ENCODE results near the gene CKLF.
"Not testable (repeated sequence)": the region's sequence is repeated elsewhere in the genome, so short reads cannot be mapped to it uniquely, and the experiment has no call there.

The CKLF gene

GRCh38 chr16:66543541-66543940 is 8.8 kb upstream of the CKLF start:
- no peak for DNase-seq (ENCODE audit: low read depth)

- no peak for DNase-seq (ENCODE audit: low read depth)
Observed at GRCh38 chr16:66544016-66544757, 8.2 kb upstream of the CKLF start.

GRCh38 chr16:66547101-66547989 is 5.0 kb upstream of the CKLF start:
- no peak for DNase-seq (ENCODE audit: low read depth)

- no peak for DNase-seq (ENCODE audit: low read depth)
Observed at GRCh38 chr16:66548068-66548467, 4.3 kb upstream of the CKLF start.

GRCh38 chr16:66548868-66549267 is 3.5 kb upstream of the CKLF start:
- no peak for DNase-seq (ENCODE audit: low read depth)

- no peak for DNase-seq (ENCODE audit: low read depth)
Observed at GRCh38 chr16:66549284-66550131, 2.9 kb upstream of the CKLF start, which contains the start of gene TK2. Gene TK2 (minus strand): TSS chr16:66550122. CDS start chr16:66550061, 61 bp downstream.

- no peak for DNase-seq (ENCODE audit: low read depth)
Observed at GRCh38 chr16:66551348-66551759, 1.0 kb upstream of the CKLF start.

GRCh38 chr16:66551788-66552285 is 539 bp upstream of the CKLF start:
- DNase-seq (ENCODE audit: low read depth), result no peak

GRCh38 chr16:66553223-66553622 is 847 bp downstream of the CKLF start:
- no peak for DNase-seq (ENCODE audit: low read depth)

GRCh38 chr16:66554021-66554420 is 1.6 kb downstream of the CKLF start:
- DNase-seq (ENCODE audit: low read depth), result no peak

- no peak for DNase-seq (ENCODE audit: low read depth)
Observed at GRCh38 chr16:66554495-66554894, 2.1 kb downstream of the CKLF start.

- DNase-seq (ENCODE audit: low read depth), result no peak
Observed at GRCh38 chr16:66560107-66560506, 7.7 kb downstream of the CKLF start.

- DNase-seq (ENCODE audit: low read depth), result no peak
Observed at GRCh38 chr16:66561381-66562080, 9.2 kb downstream of the CKLF start.

- no peak for DNase-seq (ENCODE audit: low read depth)
Observed at GRCh38 chr16:66562409-66562808, 10.0 kb downstream of the CKLF start.

- no peak for DNase-seq (ENCODE audit: low read depth)
Observed at GRCh38 chr16:66562986-66563385, 10.6 kb downstream of the CKLF start.

GRCh38 chr16:66563574-66564334 is 11.4 kb downstream of the CKLF start:
- DNase-seq (ENCODE audit: low read depth), result no peak

GRCh38 chr16:66566051-66566901 is 13.9 kb downstream of the CKLF start, which contains the start of gene CMTM1:
Gene CMTM1 (plus strand): TSS chr16:66566439. CDS start chr16:66566514, 75 bp downstream.
- DNase-seq (ENCODE audit: low read depth), result no peak

GRCh38 chr16:66567270-66567669 is 14.9 kb downstream of the CKLF start:
- not testable (repeated sequence) for DNase-seq (ENCODE audit: low read depth)

- no peak for DNase-seq (ENCODE audit: low read depth)
Observed at GRCh38 chr16:66568355-66568754, 16.0 kb downstream of the CKLF start.

- no peak for DNase-seq (ENCODE audit: low read depth)
Observed at GRCh38 chr16:66569131-66569530, 16.8 kb downstream of the CKLF start.
